ENCODE measurements around the gene C11orf24. TPM values are rescaled to one million over a fixed set of nuclear protein-coding genes. Genes with fewer than 3 reads are reported as not detected.

C11orf24 gene
- polyA plus RNA-seq, 1 of the 3 experiments (the other 2 are of a cell fraction) = 50.9 TPM

- no peak overlapping the region for H3K4me3 ChIP-seq (ENCODE audit: low read depth in 2 of 2, low read length in 1 of 2)
- H2AFZ ChIP-seq (ENCODE audit: low read depth) = no peak overlapping the region
- H3K27ac ChIP-seq (ENCODE audit: low read depth in 2 of 2, low read length in 1 of 2) = no peak overlapping the region
- peaks cover 17% of the 10 kb centered on the region for H3K79me2 ChIP-seq (ENCODE audit: insufficient read depth)
- H3K9me2 ChIP-seq = no peaks in the 10 kb centered on the region
- no peaks in the 10 kb centered on the region for H3K36me3 ChIP-seq (replicated peaks in 1 of 2; ENCODE audit: control insufficient read depth in 1 of 2, insufficient read depth in 2 of 2, low read length in 1 of 2)
- WGBS (ENCODE audit: low lambda C conversion rate) = 93% methylated on average over 2 of the region's 2 CpGs
- no peaks in the 10 kb centered on the region for H3K27me3 ChIP-seq (ENCODE audit: insufficient read depth)
- H3K9ac ChIP-seq = no peak overlapping the region
- ChIA-PET POLR2A (no interaction called here), CTCF (interaction anchor here (1.0 to 7.1 kb wide), 6 partner anchors 12 to 74 kb away, joined by 3 to 70 read pairs (median 4); partner anchors contain the start of gene C11orf24)
- H4K20me1 ChIP-seq (ENCODE audit: insufficient read depth) = no peaks in the 10 kb centered on the region
- H3K9me3 ChIP-seq = no peaks in the 10 kb centered on the region
- H3K4me2 ChIP-seq = no peak overlapping the region
- peaks cover 9 to 10% of the 10 kb centered on the region in 2 experiments; a peak in 2 of 4 replicates for H3K4me1 ChIP-seq (ENCODE audit: control insufficient read depth in 1 of 2, insufficient read depth in 2 of 2, low read depth in 1 of 2, low read length in 1 of 2)
- TF ChIP-seq EZH2phosphoT487 (IDR thresholded peaks at IDR 0.05; ENCODE audit: borderline replicate concordance, low read depth) (no peak), USF2 (IDR thresholded peaks at IDR 0.05; ENCODE audit: borderline replicate concordance, low read depth, low read length) (no peak), FOSL2 (IDR thresholded peaks at IDR 0.05; ENCODE audit: borderline replicate concordance, low read depth) (no peak), ELF1 (IDR thresholded peaks at IDR 0.05) (no peak), RXRA (IDR thresholded peaks at IDR 0.05; ENCODE audit: borderline replicate concordance, low read depth) (no peak), TAF1 (IDR thresholded peaks at IDR 0.05; ENCODE audit: borderline replicate concordance, low read depth, low read length) (no peak), RFX5 (IDR thresholded peaks at IDR 0.05; ENCODE audit: low read length) (no peak), TEAD4 (IDR thresholded peaks at IDR 0.05; ENCODE audit: borderline replicate concordance, insufficient read depth) (no peak), NRF1 (IDR thresholded peaks at IDR 0.05; ENCODE audit: low read depth, low read length) (no peak), MEF2A (IDR thresholded peaks at IDR 0.05; ENCODE audit: borderline replicate concordance, low read depth) (no peak), EP300 (IDR thresholded peaks at IDR 0.05; ENCODE audit: borderline replicate concordance in 1 of 2, low read depth in 1 of 2, low read length in 1 of 2) (no peak), CTCF (IDR thresholded peaks at IDR 0.05) (no peak), TCF12 (IDR thresholded peaks at IDR 0.05) (no peak), FOXJ3 (CRISPR knock-in tag; IDR thresholded peaks at IDR 0.05) (no peak), MXI1 (IDR thresholded peaks at IDR 0.05; ENCODE audit: low read depth, low read length) (no peak), GATA2 (CRISPR knock-in tag; IDR thresholded peaks at IDR 0.05) (no peak)
- TF ChIP-seq, protein P1, sequence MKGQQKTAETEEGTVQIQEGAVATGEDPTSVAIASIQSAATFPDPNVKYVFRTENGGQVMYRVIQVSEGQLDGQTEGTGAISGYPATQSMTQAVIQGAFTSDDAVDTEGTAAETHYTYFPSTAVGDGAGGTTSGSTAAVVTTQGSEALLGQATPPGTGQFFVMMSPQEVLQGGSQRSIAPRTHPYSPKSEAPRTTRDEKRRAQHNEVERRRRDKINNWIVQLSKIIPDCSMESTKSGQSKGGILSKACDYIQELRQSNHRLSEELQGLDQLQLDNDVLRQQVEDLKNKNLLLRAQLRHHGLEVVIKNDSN (IDR thresholded peaks at IDR 0.05; ENCODE audit: borderline replicate concordance, low read depth) = no peak
- TF ChIP-seq, protein P2, sequence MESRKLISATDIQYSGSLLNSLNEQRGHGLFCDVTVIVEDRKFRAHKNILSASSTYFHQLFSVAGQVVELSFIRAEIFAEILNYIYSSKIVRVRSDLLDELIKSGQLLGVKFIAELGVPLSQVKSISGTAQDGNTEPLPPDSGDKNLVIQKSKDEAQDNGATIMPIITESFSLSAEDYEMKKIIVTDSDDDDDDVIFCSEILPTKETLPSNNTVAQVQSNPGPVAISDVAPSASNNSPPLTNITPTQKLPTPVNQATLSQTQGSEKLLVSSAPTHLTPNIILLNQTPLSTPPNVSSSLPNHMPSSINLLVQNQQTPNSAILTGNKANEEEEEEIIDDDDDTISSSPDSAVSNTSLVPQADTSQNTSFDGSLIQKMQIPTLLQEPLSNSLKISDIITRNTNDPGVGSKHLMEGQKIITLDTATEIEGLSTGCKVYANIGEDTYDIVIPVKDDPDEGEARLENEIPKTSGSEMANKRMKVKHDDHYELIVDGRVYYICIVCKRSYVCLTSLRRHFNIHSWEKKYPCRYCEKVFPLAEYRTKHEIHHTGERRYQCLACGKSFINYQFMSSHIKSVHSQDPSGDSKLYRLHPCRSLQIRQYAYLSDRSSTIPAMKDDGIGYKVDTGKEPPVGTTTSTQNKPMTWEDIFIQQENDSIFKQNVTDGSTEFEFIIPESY (IDR thresholded peaks at IDR 0.05; ENCODE audit: borderline replicate concordance, low read depth) = no peak
- TF ChIP-seq, protein P3, sequence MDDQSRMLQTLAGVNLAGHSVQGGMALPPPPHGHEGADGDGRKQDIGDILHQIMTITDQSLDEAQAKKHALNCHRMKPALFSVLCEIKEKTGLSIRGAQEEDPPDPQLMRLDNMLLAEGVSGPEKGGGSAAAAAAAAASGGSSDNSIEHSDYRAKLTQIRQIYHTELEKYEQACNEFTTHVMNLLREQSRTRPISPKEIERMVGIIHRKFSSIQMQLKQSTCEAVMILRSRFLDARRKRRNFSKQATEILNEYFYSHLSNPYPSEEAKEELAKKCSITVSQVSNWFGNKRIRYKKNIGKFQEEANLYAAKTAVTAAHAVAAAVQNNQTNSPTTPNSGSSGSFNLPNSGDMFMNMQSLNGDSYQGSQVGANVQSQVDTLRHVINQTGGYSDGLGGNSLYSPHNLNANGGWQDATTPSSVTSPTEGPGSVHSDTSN (IDR thresholded peaks at IDR 0.05) = no peak
- DNase-seq = no peak
- H3F3A ChIP-seq (replicated peaks; ENCODE audit: insufficient read depth) = peaks cover 14% of the 10 kb centered on the region
Measured at GRCh38 chr11:68309621-68310185, 37.9 kb upstream of the C11orf24 start.

All from SK-N-SH (cell line).